MCF 10A (cell line): ENCODE results near the gene SPATA25. TPM values are rescaled to one million over a fixed set of nuclear protein-coding genes. Genes with fewer than 3 reads are reported as not detected.

Experiments
- BruUV-seq: library from RNA; stranded (reverse); fragments of 400-500 nt; replicated peaks from 2 replicates; lab custom pipeline; 2021; lab: Mats Ljungman, UMichigan
- CTCF ChIA-PET: fragments of 300-600 bp; sonication (Branson Sonifier 250); formaldehyde crosslinking; extraction: SDS; loops from one replicate; lab custom pipeline; 2021; ENCODE audit warnings: antibody characterized with exemption, inconsistent platforms; lab: Yijun Ruan, JAX
- POLR2A ChIA-PET: fragments of 300-600, 350-650 bp; sonication (Branson Sonifier 250); formaldehyde crosslinking; extraction: SDS; loops from one replicate; lab custom pipeline; 2020; ENCODE audit warnings: antibody characterized with exemption, inconsistent platforms; lab: Yijun Ruan, JAX
- DNase-seq: peaks from one replicate; pipeline ENCODE4 v3.0.0-alpha.2; 2018; ENCODE audit not compliant: unreplicated experiment
- H3K27ac Mint-ChIP-seq: one replicate; pipeline ENCODE4 v1.8.0; 2022; ENCODE audit warnings: mild to moderate bottlenecking, low read depth, mixed read lengths; ENCODE audit not compliant: unreplicated experiment
- H3K27me3 Mint-ChIP-seq: one replicate; pipeline ENCODE4 v1.8.0; 2022; ENCODE audit warnings: mixed read lengths; ENCODE audit not compliant: insufficient read depth, unreplicated experiment
- H3K36me3 Mint-ChIP-seq: one replicate; pipeline ENCODE4 v1.8.0; 2022; ENCODE audit warnings: mild to moderate bottlenecking, moderate library complexity, mixed read lengths; ENCODE audit not compliant: insufficient read depth, unreplicated experiment
- H3K4me1 Mint-ChIP-seq: one replicate; pipeline ENCODE4 v1.8.0; 2022; ENCODE audit warnings: mixed read lengths; ENCODE audit not compliant: insufficient read depth, unreplicated experiment
- H3K4me3 Mint-ChIP-seq: one replicate; pipeline ENCODE4 v1.8.0; 2022; ENCODE audit warnings: mild to moderate bottlenecking, moderate library complexity, mixed read lengths; ENCODE audit not compliant: unreplicated experiment
- H3K9me3 Mint-ChIP-seq: one replicate; pipeline ENCODE4 v1.8.0; 2022; ENCODE audit warnings: mixed read lengths; ENCODE audit not compliant: unreplicated experiment
- CTCF ChIP-seq: fragments of 200-600 bp; IDR thresholded peaks from one replicate; pipeline ENCODE4 v1.8.0; 2022; ENCODE audit warnings: antibody characterized with exemption, mild to moderate bottlenecking; ENCODE audit not compliant: unreplicated experiment
- intact Hi-C: fragments of 100-400 bp; cut with micrococcal nuclease; formaldehyde crosslinking; loops from 2 replicates; pipeline ENCODE4 v1.14.1; 2022
- total RNA-seq: library from RNA; stranded (reverse); gene quantifications from 2 replicates; pipeline ENCODE4 v1.2.3, GENCODE V29; 2022

Gene SPATA25
- total RNA-seq, 1 experiment from 2014 or later, result 0.72 TPM

GRCh38 chr20:45912344-45912682 lies 24.9 kb upstream of the SPATA25 start:
- DNase-seq, result no peak
- CTCF ChIA-PET, result no interaction called here
- BruUV-seq, result no TSS peak
- no peak for TF ChIP-seq CTCF
- Mint-ChIP-seq H3K27ac (no peak overlapping the region), H3K4me3 (no peak overlapping the region), H3K9me3 (no peaks in the 10 kb centered on the region), H3K36me3 (no peaks in the 10 kb centered on the region), H3K27me3 (peaks cover 16% of the 10 kb centered on the region), H3K4me1 (peaks cover 6% of the 10 kb centered on the region)
- intact Hi-C loops, result no loop called here
- POLR2A ChIA-PET, result no interaction called here

GRCh38 chr20:45911486-45912343 lies 24.3 kb upstream of the SPATA25 start, which contains the start of gene PLTP:
TSS of gene PLTP (minus strand) at chr20:45912155. CDS start at chr20:45911452, 703 bp downstream.
- Mint-ChIP-seq H3K4me3 (no peak within 1 kb of the TSS), H3K9me3 (no peaks in the 10 kb centered on the region), H3K36me3 (no peaks in the 10 kb centered on the region), H3K4me1 (peaks cover 6% of the 10 kb centered on the region), H3K27me3 (peaks cover 13% of the 10 kb centered on the region), H3K27ac (no peak within 1 kb of the TSS)
- intact Hi-C loops, result no loop called here
- BruUV-seq, result no TSS peak
- no peak for TF ChIP-seq CTCF
- POLR2A ChIA-PET, result interaction anchor here (0.7 to 2.1 kb wide), 2 partner anchors 8 to 16 kb away, joined by 4 to 6 read pairs; no protein-coding TSS in a partner anchor
- no peak for DNase-seq
- CTCF ChIA-PET, result no interaction called here

GRCh38 chr20:45910670-45911485 lies 23.5 kb upstream of the SPATA25 start:
- DNase-seq, result peak; percentile 97
- H3K9me3 Mint-ChIP-seq, result no peaks in the 10 kb centered on the region
- no TSS peak for BruUV-seq
- no peak overlapping the region for H3K4me3 Mint-ChIP-seq
- CTCF ChIA-PET, result interaction anchor here (0.7 to 1.1 kb wide), 2 partner anchors 18 to 33 kb away, joined by 4 to 5 read pairs; no protein-coding TSS in a partner anchor
- peaks cover 8% of the 10 kb centered on the region for H3K4me1 Mint-ChIP-seq
- no peaks in the 10 kb centered on the region for H3K36me3 Mint-ChIP-seq
- POLR2A ChIA-PET, result interaction anchor here (0.7 to 2.1 kb wide), 5 partner anchors 9 to 34 kb away, joined by 3 to 6 read pairs (median 5); partner anchors contain the start of genes CTSA and NEURL2
- H3K27ac Mint-ChIP-seq, result no peak overlapping the region
- peaks cover 4% of the 10 kb centered on the region for H3K27me3 Mint-ChIP-seq
- no peak for TF ChIP-seq CTCF
- intact Hi-C loops, result no loop called here
